Endothelial cell (in vitro differentiated cells): Measurements from ENCODE around the gene PLCL2. TPM values are rescaled to one million over a fixed set of nuclear protein-coding genes. Genes with fewer than 3 reads are reported as not detected.

Source experiments
- DNase-seq: peaks from one replicate; pipeline ENCODE4 v3.0.0; 2021; ENCODE audit warnings: low spot score
- H3K27ac Mint-ChIP-seq: one replicate; pipeline ENCODE4 v1.8.0; 2021; ENCODE audit warnings: mixed read lengths, inconsistent platforms; ENCODE audit not compliant: unreplicated experiment
- H3K27me3 Mint-ChIP-seq: one replicate; pipeline ENCODE4 v1.8.0; 2021; ENCODE audit warnings: mild to moderate bottlenecking, moderate library complexity, mixed read lengths, inconsistent platforms; ENCODE audit not compliant: unreplicated experiment
- H3K36me3 Mint-ChIP-seq: one replicate; pipeline ENCODE4 v1.8.0; 2021; ENCODE audit warnings: mild to moderate bottlenecking, low read depth, mixed read lengths, inconsistent platforms; ENCODE audit not compliant: unreplicated experiment
- H3K4me1 Mint-ChIP-seq: one replicate; pipeline ENCODE4 v1.8.0; 2021; ENCODE audit warnings: mild to moderate bottlenecking, mixed read lengths, inconsistent platforms; ENCODE audit not compliant: unreplicated experiment
- H3K4me3 Mint-ChIP-seq: one replicate; pipeline ENCODE4 v1.8.0; 2021; ENCODE audit warnings: mild to moderate bottlenecking, mixed read lengths, inconsistent platforms; ENCODE audit not compliant: unreplicated experiment
- H3K9me3 Mint-ChIP-seq: one replicate; pipeline ENCODE4 v1.8.0; 2021; ENCODE audit warnings: mixed read lengths, inconsistent platforms; ENCODE audit not compliant: unreplicated experiment
- CTCF ChIP-seq: fragments of 200-600 bp; sonication (generic); IDR thresholded peaks from one replicate; pipeline ENCODE4 v1.5.0; 2021; ENCODE audit warnings: antibody characterized with exemption; ENCODE audit not compliant: unreplicated experiment
- total RNA-seq: library from RNA; stranded (reverse); fragmentation: NEBNext Ultra II Directional; extraction: Animal tissue kit (Norgen Biotek cat#: 25700); gene quantifications from one replicate; pipeline ENCODE4 v1.2.1, GENCODE V29; 2021; ENCODE audit not compliant: unreplicated experiment

PLCL2 gene
- total RNA-seq, 1 donor from 2014 or later = 18.8 TPM

GRCh38 chr3:17050071-17050470, 165.3 kb downstream of the PLCL2 start:
- no peaks in the 10 kb centered on the region for H3K4me1 Mint-ChIP-seq
- H3K27ac Mint-ChIP-seq = no peak overlapping the region
- no peak for DNase-seq
- H3K27me3 Mint-ChIP-seq = no peaks in the 10 kb centered on the region
- no peak for TF ChIP-seq CTCF
- peaks cover 13% of the 10 kb centered on the region for H3K36me3 Mint-ChIP-seq
- no peaks in the 10 kb centered on the region for H3K9me3 Mint-ChIP-seq
- no peak overlapping the region for H3K4me3 Mint-ChIP-seq

GRCh38 chr3:17050506-17050905, 165.8 kb downstream of the PLCL2 start:
- no peak overlapping the region for H3K4me3 Mint-ChIP-seq
- no peaks in the 10 kb centered on the region for H3K4me1 Mint-ChIP-seq
- no peak overlapping the region for H3K27ac Mint-ChIP-seq
- no peak for TF ChIP-seq CTCF
- H3K9me3 Mint-ChIP-seq = no peaks in the 10 kb centered on the region
- DNase-seq = no peak
- no peaks in the 10 kb centered on the region for H3K27me3 Mint-ChIP-seq
- peaks cover 13% of the 10 kb centered on the region for H3K36me3 Mint-ChIP-seq

GRCh38 chr3:17052363-17052762, 167.6 kb downstream of the PLCL2 start:
- Mint-ChIP-seq H3K27ac (no peak overlapping the region), H3K4me1 (no peaks in the 10 kb centered on the region), H3K36me3 (peaks cover 13% of the 10 kb centered on the region), H3K27me3 (no peaks in the 10 kb centered on the region), H3K4me3 (no peak overlapping the region), H3K9me3 (no peaks in the 10 kb centered on the region)
- TF ChIP-seq CTCF = no peak
- DNase-seq = no peak

GRCh38 chr3:17054301-17054981, 169.7 kb downstream of the PLCL2 start:
- Mint-ChIP-seq H3K27ac (no peak overlapping the region), H3K4me3 (no peak overlapping the region), H3K4me1 (no peaks in the 10 kb centered on the region), H3K9me3 (no peaks in the 10 kb centered on the region), H3K36me3 (peaks cover 13% of the 10 kb centered on the region), H3K27me3 (no peaks in the 10 kb centered on the region)
- no peak for DNase-seq
- no peak for TF ChIP-seq CTCF

GRCh38 chr3:17054982-17055343, 170.2 kb downstream of the PLCL2 start:
- no peaks in the 10 kb centered on the region for H3K4me1 Mint-ChIP-seq
- no peak overlapping the region for H3K27ac Mint-ChIP-seq

More at GRCh38 chr3:17054982-17055343, 170.2 kb downstream of the PLCL2 start:
- Mint-ChIP-seq H3K36me3 (peaks cover 13% of the 10 kb centered on the region), H3K9me3 (no peaks in the 10 kb centered on the region), H3K4me3 (no peak overlapping the region), H3K27me3 (no peaks in the 10 kb centered on the region)
- no peak for TF ChIP-seq CTCF
- no peak for DNase-seq
